Liver (tissue), 3 donors: ENCODE results near the gene CDH3.

ENCODE experiments used
- CTCF ChIP-seq: fragments of 150-350 bp; IDR thresholded peaks from 2 replicates; pipeline ENCODE4 v1.5.1; 2017; ENCODE audit warnings: improper control_type of control experiment, low read depth, low read length; ENCODE audit not compliant: missing input control
- GABPA ChIP-seq, 2 donors: IDR thresholded peaks in 1 of 2; conservative IDR thresholded peaks in 1 of 2; 2 replicates each; pipeline ENCODE4 v1.6.1; 2016; ENCODE audit warnings: antibody characterized with exemption in 2 of 2, mild to moderate bottlenecking in 1 of 2, moderate library complexity in 1 of 2
- JUND ChIP-seq, 2 donors: IDR thresholded peaks; 2 replicates each; pipeline ENCODE4 v1.6.1; 2016; ENCODE audit warnings: antibody characterized with exemption in 2 of 2
- NR2F2 ChIP-seq: IDR thresholded peaks from 2 replicates; pipeline ENCODE4 v1.6.1; 2016; ENCODE audit warnings: antibody characterized with exemption
- SP1 ChIP-seq: IDR thresholded peaks from 2 replicates; pipeline ENCODE4 v1.6.1; 2018; ENCODE audit warnings: antibody characterized with exemption, mild to moderate bottlenecking
- donor health status: healthy.
- donor health status: healthy.

GRCh38 chr16:68596266-68596665, 48.8 kb upstream of the CDH3 start:
- TF ChIP-seq SP1 (no peak), GABPA (IDR thresholded peaks at IDR 0.05 in 1 of 2, conservative IDR thresholded peaks at IDR 0.05 in 1 of 2) (no peak), JUND (IDR thresholded peaks at IDR 0.05) (no peak), CTCF (no peak), NR2F2 (no peak)
